K562 (cell line): Measurements from ENCODE around the gene SLC7A11. TPM values are rescaled to one million over a fixed set of nuclear protein-coding genes. Genes with fewer than 3 reads are reported as not detected.

Experiments
- ATAC-seq: fragments of 200-7000 bp; cut with Tn5 transposase; 3 replicates; pipeline ENCODE4 v1.9.1; 2020; ENCODE audit warnings: moderate library complexity
- BruUV-seq: library from RNA; stranded (reverse); fragments of 400-500 nt; replicated peaks from 2 replicates; lab custom pipeline; 2021; lab: Mats Ljungman, UMichigan
- CTCF ChIA-PET: fragments of 300-600 bp; formaldehyde crosslinking; extraction: SDS; loops from one replicate; lab custom pipeline; 2021; ENCODE audit warnings: low intra/inter-chr PET ratio; lab: Yijun Ruan, JAX
- POLR2A ChIA-PET: fragments of 300-600, 350-650 bp; sonication (Branson Sonifier 250); formaldehyde crosslinking; extraction: SDS; loops from one replicate; lab custom pipeline; 2021; ENCODE audit warnings: antibody characterized with exemption, inconsistent platforms; lab: Yijun Ruan, JAX
- DNase-seq, 4 experiments: peaks; one replicate each; pipeline versions ENCODE4 v3.0.0 to v3.0.0-alpha.2; 2011 to 2018; ENCODE audit warnings: low spot score in 3 of 4, mixed read lengths in 3 of 4; ENCODE audit errors: extremely low read depth in 1 of 4
- FAIRE-seq: peaks from 2 replicates; lab custom pipeline; 2011; peaks lifted over from hg19 to GRCh38; lab: Jason Lieb, UNC
- H2AFZ ChIP-seq: 2 replicates; pipeline ENCODE4 v1.6.0; 2011; ENCODE audit warnings: low read depth, low read length, control low read depth, inconsistent platforms
- H3K27ac ChIP-seq: fragments of 200-600 bp; 3 replicates; pipeline ENCODE4 v1.8.0; 2011; ENCODE audit warnings: low read depth, mild to moderate bottlenecking, control low read depth, inconsistent platforms, low read length, moderate library complexity, mixed read lengths; ENCODE audit errors: extremely low read depth
- H3K27me3 ChIP-seq, 2 experiments: fragments of 300-600 bp in 1 of 2; 2 replicates in 1 of 2; 3 replicates in 1 of 2; pipeline versions ENCODE4 v1.6.0 to v1.8.0; 2011; ENCODE audit warnings: inconsistent platforms in 2 of 2, low read length in 2 of 2, mild to moderate bottlenecking in 1 of 2, mixed read lengths in 1 of 2, moderate library complexity in 1 of 2; ENCODE audit not compliant: control insufficient read depth in 2 of 2, insufficient read depth in 2 of 2
- H3K36me3 ChIP-seq: fragments of 300-600 bp; 3 replicates; pipeline ENCODE4 v1.8.0; 2011; ENCODE audit warnings: mild to moderate bottlenecking, low read length, inconsistent platforms; ENCODE audit not compliant: control insufficient read depth, insufficient read depth
- H3K4me1 ChIP-seq, 2 experiments: fragments of 200-600 bp in 1 of 2; replicated peaks in 1 of 2; 2 replicates in 1 of 2; 3 replicates in 1 of 2; pipeline versions ENCODE4 v1.5.1 to v1.8.0; 2011; ENCODE audit warnings: inconsistent platforms in 2 of 2, low read length in 2 of 2, mild to moderate bottlenecking in 1 of 2, mixed read lengths in 1 of 2, moderate library complexity in 1 of 2; ENCODE audit not compliant: control insufficient read depth in 2 of 2, insufficient read depth in 2 of 2
- H3K4me2 ChIP-seq: 2 replicates; pipeline ENCODE4 v1.6.1; 2011; ENCODE audit warnings: low read length, control low read depth, inconsistent platforms, mixed read lengths; ENCODE audit not compliant: insufficient read depth
- H3K4me3 ChIP-seq: fragments of 200-600 bp; sonication (generic), shearing (Covaris generic); 2 replicates; pipeline ENCODE4 v1.5.1; 2016; ENCODE audit warnings: control low read depth, inconsistent platforms
- H3K79me2 ChIP-seq: fragments of 200-600 bp; 3 replicates; pipeline ENCODE4 v1.8.0; 2011; ENCODE audit warnings: low read length, inconsistent platforms; ENCODE audit not compliant: control insufficient read depth, insufficient read depth
- H3K9ac ChIP-seq, 2 experiments: 2 replicates each; pipeline versions ENCODE4 v1.6.0 to v1.6.1; 2011; ENCODE audit warnings: low read depth in 2 of 2, low read length in 2 of 2, control low read depth in 1 of 2, inconsistent platforms in 1 of 2, mild to moderate bottlenecking in 1 of 2, mixed read lengths in 1 of 2; ENCODE audit not compliant: insufficient read depth in 1 of 2
- H3K9me1 ChIP-seq: one replicate; pipeline ENCODE4 v1.6.0; 2011; ENCODE audit warnings: inconsistent platforms, mild to moderate bottlenecking, low read length, moderate library complexity; ENCODE audit not compliant: control insufficient read depth, insufficient read depth
- H3K9me3 ChIP-seq: replicated peaks from 2 replicates; pipeline ENCODE4 v1.5.1; 2011; ENCODE audit warnings: low read depth, low read length, inconsistent platforms; ENCODE audit not compliant: control insufficient read depth, insufficient read depth
- H4K20me1 ChIP-seq: replicated peaks from 2 replicates; pipeline ENCODE4 v1.6.1; 2011; ENCODE audit warnings: low read length, inconsistent platforms, mixed read lengths; ENCODE audit not compliant: control insufficient read depth, insufficient read depth
- ARID3A ChIP-seq: IDR thresholded peaks from 2 replicates; pipeline ENCODE4 v1.6.1; 2012; ENCODE audit warnings: low read depth, low read length, improper control_type of control experiment, borderline replicate concordance
- EWSR1 ChIP-seq: fragments of 450-650 bp; IDR thresholded peaks from 2 replicates; pipeline ENCODE4 v1.6.1; 2018; ENCODE audit warnings: borderline replicate concordance, mild to moderate bottlenecking, low read depth, moderate library complexity; ENCODE audit not compliant: partially characterized antibody
- MAFF ChIP-seq: IDR thresholded peaks from 2 replicates; pipeline ENCODE4 v1.6.1; 2012; ENCODE audit warnings: low read length, improper control_type of control experiment
- TBL1XR1 ChIP-seq, 2 experiments: IDR thresholded peaks; 2 replicates each; pipeline ENCODE4 v1.6.1; 2012; ENCODE audit warnings: improper control_type of control experiment in 2 of 2, low read length in 2 of 2, mild to moderate bottlenecking in 1 of 2
- ZNF551 ChIP-seq: fragments of 250-450 bp; sonication (Bioruptor Pico); IDR thresholded peaks from 2 replicates; pipeline ENCODE4 v1.5.0; 2021; ENCODE audit warnings: mild to moderate bottlenecking, moderate library complexity
- WGBS: fragments of 100-300 bp; shearing (Covaris generic); methylation state at CpG from one replicate; pipeline ENCODE4 v1.1.6; 2016; ENCODE audit warnings: low coverage, mixed read lengths; ENCODE audit not compliant: insufficient coverage; ENCODE audit errors: missing lambda C conversion rate; 5-methylcytosine and 5-hydroxymethylcytosine counted together
- in situ Hi-C: fragments of 300-500 bp; cut with MboI; formaldehyde crosslinking; loops from 4 replicates; pipeline ENCODE4 v1.15.0; 2018; ENCODE audit warnings: inconsistent platforms, mixed read lengths
- intact Hi-C: fragments of 100-400 bp; cut with micrococcal nuclease; formaldehyde crosslinking; loops from 2 replicates; pipeline ENCODE4 v1.14.2; 2022
- polyA plus RNA-seq, 8 experiments: library from polyadenylated mRNA; depleted of rRNA in 4 of 8; stranded (reverse) in 5 of 8; unstranded in 3 of 8; fragments of >200 nt; fragmentation: Nextera tagmentation in 2 of 8; fragmentation: Illumina TruSeq in 1 of 8; extraction: Ambion mirVana in 2 of 8; extraction: Trizol in 1 of 8; gene quantifications; 2 replicates each; pipeline versions ENCODE4 v1.2.1 to v1.2.3, GENCODE V29; 2011 to 2014; ENCODE audit warnings: inconsistent platforms in 1 of 8, missing spikeins in 1 of 8
- total RNA-seq, 7 experiments: library from RNA; depleted of rRNA in 6 of 7; stranded (reverse); fragments of >200 nt in 6 of 7; fragmentation: Illumina TruSeq in 2 of 7; extraction: Trizol in 2 of 7; gene quantifications; 2 replicates each; pipeline versions ENCODE4 v1.2.1 to v1.2.3, GENCODE V29; 2011 to 2021; ENCODE audit warnings: low replicate concordance in 1 of 7

The SLC7A11 gene
- total and polyA plus RNA-seq, 9 of the 15 experiments (the other 6 are each of a cell fraction or from before 2014, with no cell fraction given) = 4.5 to 26.1 (median 13.5) TPM

GRCh38 chr4:138202686-138203085, 39.5 kb downstream of the SLC7A11 start:
- Histone ChIP-seq H3K4me3 (no peak overlapping the region), H3K27ac (no peak overlapping the region), H3K36me3 (peaks cover 10% of the 10 kb centered on the region; the same call in 2 of the 3 replicates), H3K27me3 (no peaks in the 10 kb centered on the region), H3K9me3 (no peaks in the 10 kb centered on the region), H2AFZ (no peak overlapping the region), H3K79me2 (no peaks in the 10 kb centered on the region; the same call in 2 of the 3 replicates), H3K9ac (no peak overlapping the region), H3K4me1 (no peaks in the 10 kb centered on the region), H3K9me1 (peaks cover 3% of the 10 kb centered on the region), H4K20me1 (no peaks in the 10 kb centered on the region), H3K4me2 (no peak overlapping the region)
- no peak; the same call in 2 of the 3 replicates for ATAC-seq
- TF ChIP-seq ZNF551 (CRISPR knock-in tag) (no peak), EWSR1 (no peak), TBL1XR1 (IDR thresholded peaks at IDR 0.05; ENCODE audit: low read length in 2 of 2) (no peak), ARID3A (no peak), MAFF (no peak)
- in situ Hi-C loops = no loop called here
- WGBS = 90% methylated on average over 2 of the region's 2 CpGs
- intact Hi-C loops = no loop called here
- no peak for DNase-seq
- FAIRE-seq = no peak
- POLR2A ChIA-PET = no interaction called here
- CTCF ChIA-PET = no interaction called here
- no TSS peak for BruUV-seq
